Activated T-cell treated with anti-CD3 and anti-CD28 coated beads for 48 hours (primary cell): ENCODE results near the gene MOB3B.
"Not testable (repeated sequence)": the region's sequence is repeated elsewhere in the genome, so short reads cannot be mapped to it uniquely, and the experiment has no call there.

Source experiments
- DNase-seq: peaks from one replicate; pipeline ENCODE4 v3.0.0-alpha.2; 2020; ENCODE audit warnings: low read depth

Gene MOB3B

DNA sequence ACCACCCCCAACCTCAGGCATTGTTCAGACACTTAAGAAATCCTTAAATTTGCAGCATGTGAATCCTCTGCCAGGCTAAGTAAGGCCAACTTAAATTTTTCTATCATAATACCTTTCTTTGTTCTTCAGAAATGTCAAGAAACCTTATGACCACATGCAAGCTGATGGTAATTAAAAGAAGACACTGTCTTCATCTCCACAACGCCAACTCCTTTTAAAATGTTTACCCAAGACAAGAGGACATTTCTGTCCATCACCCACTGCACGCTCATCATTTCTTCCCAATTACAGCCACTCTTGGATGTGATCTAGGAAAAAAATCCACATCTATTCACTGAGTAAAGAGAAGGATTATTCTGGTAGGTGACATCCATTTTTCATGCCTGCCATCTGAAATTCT lies 11.6 kb downstream of the MOB3B start:
- DNase-seq: no peak

DNA sequence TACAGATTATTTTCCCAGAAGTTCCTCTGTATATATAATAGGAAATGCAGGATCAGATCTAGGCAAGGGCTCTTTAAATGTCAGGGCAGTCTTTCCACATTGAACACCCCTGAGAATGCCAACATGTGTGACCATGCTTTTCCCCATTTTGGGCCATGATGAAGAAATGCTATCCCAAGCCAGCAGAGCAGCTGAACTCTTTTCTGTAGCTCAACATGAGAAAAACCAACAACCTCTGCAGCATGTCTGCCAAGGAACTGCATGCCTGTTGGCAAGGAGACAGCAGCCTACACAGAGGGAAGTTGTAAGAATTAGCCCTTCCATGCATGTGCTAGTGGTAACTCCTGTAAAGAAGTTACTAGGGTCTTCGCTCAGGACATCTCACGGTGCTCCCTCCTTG lies 15.1 kb downstream of the MOB3B start:
- no peak for DNase-seq

DNA sequence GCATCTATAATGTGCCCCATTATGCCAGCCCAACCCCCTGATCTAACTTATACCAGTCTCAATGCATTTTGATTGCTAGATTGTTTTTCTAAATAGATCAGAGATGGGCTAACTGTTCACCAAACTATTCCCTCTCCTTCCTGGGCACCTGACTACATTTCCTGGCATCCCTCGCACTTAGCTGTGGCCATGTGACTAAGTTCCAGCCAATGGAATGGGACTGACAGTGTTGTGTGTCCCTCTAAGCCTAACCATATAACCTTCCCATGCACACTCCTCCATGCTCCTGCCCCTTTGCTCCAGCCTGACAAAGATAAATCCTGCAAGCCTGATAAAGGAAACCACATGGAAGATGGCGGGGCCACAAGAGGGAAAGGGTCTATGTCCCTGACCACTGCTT lies 17.8 kb downstream of the MOB3B start:
- no peak for DNase-seq

DNA sequence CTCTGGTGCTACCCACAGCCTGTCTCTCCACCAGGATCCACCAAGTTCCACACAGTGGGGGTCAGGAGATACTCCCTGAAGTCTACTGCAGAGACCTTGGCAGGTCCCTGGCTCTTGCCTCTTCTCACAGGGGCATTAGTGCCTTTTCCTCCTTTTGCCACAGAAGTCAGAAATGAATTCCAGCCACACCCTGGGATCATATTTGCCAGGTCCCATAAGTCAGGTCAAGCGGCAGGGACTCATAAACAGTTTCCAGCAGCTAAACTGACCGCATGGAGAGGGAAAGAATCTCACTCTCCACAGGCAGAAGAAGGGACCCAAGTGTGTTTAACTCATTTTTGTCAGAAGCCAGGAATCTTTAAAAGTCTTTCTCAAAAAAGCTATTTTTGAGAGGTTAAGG lies 18.8 kb downstream of the MOB3B start:
- DNase-seq: no peak

DNA sequence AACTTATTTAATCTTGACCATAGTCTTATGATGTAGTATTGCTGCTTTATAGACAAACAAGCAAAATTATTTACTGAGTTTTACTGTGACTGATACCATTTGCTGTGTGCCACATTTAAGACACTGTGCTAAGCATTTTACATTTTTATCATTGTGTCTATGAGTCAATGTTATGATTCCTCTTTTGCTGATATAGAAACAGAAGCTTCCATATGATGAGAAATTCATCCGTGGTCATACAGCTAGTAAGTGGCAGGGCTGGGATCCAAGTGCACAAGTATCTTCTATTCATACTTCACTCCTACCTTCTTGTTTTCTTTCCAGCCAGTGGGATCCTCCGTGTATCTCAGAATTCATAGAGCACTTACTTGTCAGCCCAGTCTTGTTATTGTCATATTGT lies 22.6 kb downstream of the MOB3B start:
- no peak for DNase-seq

DNA sequence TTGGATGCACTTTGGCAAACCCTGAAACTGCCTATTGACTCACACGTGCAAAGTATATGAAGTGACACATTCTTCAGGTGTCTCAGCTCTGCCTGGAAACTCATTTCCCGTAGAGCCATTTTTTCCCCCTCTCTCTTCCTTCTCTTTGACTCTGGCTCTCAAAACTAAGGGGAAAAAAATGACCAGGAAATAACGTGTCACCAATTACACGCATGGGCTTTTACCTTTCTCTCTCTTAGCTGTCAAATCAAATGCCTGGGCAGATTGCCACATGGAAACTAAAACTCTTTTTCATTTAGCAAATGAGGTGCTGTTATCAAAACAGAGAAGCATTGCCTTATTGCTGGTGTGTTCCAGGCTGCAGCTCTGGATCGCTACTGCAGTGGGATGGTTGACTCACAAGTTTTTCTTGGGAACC lies 23.9 kb downstream of the MOB3B start:
- no peak for DNase-seq

DNA sequence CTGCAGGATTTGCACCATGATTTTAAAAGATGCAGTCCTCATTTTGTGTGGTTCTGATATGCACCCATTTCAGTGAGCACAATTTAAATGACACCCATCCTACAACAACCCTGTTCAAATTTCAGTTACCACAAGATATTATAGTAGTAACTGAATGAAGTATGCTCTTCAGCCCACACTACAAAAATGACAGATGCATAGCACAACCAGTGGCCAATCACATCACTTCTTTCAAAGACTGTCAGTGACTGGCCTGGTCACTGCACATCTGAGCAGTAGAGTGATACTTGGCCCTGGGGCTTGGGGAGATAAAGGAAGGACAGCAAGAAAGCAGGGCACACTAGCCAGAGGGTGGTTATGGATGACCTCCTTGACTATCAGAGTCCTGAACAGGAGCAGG lies 25.4 kb downstream of the MOB3B start:
- no peak for DNase-seq

DNA sequence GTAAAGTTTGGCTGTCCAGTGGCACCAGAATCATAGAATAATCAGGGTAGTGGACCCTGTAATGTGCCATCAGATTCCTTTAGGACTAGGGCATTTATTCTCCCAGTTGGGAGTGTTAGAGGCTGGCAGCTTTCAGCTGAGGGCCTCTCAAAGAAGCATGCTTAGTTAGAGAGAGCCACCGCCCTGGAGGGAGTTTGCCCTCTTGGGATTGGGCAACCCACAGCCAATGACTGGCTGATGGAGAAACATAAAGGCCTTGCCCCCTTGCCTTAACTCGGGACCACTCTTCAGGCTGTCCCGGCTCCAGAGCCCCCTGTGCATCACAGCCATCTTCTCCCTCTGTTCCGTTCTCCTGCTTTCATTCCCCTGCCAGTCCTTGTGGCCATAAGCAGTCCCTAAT lies 26.0 kb downstream of the MOB3B start:
- no peak for DNase-seq

DNA sequence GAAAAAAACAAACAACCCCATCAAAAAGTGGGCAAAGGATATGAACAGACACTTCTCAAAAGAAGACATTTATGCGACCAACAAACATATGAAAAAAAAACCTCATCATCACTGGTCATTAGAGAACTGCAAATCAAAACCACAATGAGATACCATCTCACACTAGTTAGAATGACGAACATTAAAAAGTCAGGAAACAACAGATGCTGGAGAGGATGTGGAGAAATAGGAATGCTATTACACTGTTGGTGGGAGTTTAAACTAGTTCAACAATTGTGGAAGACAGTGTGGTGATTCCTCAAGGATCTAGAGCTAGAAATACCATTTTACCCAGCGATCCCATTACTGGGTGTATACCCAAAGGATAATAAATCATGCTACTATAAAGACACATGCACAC lies 28.7 kb downstream of the MOB3B start:
- not testable (repeated sequence) for DNase-seq

DNA sequence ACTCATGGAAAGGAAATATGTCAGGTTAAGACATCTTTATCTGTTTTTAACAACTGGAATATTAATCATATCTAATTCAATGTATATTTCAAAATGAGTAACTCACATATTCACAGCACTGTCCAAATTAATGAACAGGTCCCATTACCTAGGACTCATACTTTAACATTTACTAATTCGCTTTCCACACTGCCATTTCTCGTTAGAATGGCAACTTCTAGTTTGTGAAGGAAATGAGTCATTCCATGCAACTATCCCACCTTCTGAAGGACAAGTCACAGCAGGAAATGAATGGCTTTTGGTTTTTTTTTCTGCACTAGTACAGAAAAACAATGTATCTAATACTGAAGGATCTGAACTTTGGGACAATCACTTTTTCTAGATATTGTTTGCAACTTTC lies 30.2 kb downstream of the MOB3B start:
- no peak for DNase-seq

DNA sequence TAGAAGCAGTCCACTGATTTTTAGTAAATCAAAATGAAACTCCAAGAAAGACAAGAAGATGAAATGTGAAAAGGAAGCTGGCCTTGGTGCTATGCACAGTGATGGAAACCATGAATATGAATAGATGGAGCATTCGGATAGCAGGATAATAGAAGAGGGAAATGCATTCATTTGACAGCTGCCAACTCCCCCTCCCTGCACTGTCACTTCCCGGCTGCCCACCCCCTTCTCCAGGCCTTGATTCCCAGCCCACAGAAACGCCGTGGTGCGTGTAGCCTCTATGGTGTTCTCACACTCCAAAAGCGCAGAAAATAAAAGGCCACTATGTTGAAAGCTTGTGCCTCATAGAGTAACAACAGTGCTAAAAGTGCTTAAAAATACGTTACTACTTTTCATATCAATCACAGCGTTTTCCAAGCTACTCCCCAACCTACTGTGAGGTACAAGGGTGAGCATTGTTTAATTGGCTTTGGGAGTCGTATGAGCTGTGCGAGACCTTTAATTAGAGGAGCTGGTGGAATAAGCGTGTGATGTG lies 31.7 kb downstream of the MOB3B start:
- DNase-seq: no peak

DNA sequence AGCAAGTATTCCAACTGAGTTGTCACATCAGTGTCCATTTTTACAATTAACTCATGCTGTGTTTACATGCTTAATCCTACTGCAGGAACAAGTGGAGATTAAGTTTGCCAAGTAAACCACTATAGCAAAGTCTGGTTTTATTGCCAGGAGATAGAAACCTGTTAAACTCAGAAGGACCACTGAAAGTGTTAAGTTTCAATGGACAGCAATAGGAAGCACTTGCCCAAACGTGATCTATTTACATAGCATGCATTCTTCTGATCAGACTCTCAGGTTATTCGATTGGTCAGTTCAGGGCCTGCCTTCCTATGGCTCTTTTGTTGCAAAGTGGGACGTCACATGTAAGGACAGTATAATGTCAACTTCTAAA lies 33.5 kb downstream of the MOB3B start:
- no peak for DNase-seq

DNA sequence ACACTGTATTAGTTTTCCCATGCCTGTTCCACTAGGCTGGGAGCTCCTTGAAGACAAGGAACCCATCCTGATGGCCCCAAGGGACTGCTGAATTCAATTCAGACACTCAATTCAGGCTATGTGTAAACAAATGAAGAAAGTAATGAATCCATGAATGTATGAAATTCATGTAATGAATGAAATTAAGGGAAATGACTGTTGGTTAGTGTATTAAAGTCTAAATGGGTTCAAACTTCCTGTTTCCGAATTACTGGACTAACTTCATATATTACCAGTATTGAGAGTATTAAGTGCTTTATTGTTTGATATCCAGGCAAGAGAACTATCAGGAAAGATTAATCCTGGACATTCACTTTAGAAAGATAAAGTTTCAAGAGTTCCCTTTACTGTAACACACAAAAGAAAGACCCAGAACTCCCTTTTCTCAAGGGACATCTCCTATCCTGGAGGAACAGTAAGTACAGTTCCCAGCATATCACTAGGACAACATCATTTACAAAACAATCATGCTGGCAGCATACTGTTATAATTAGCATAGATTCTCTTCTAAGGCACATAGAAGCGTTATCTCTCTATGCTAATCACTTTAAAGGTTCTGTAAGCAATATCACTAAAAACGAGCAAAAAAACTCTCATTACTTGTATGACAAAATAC lies 34.0 kb downstream of the MOB3B start:
- no peak for DNase-seq

DNA sequence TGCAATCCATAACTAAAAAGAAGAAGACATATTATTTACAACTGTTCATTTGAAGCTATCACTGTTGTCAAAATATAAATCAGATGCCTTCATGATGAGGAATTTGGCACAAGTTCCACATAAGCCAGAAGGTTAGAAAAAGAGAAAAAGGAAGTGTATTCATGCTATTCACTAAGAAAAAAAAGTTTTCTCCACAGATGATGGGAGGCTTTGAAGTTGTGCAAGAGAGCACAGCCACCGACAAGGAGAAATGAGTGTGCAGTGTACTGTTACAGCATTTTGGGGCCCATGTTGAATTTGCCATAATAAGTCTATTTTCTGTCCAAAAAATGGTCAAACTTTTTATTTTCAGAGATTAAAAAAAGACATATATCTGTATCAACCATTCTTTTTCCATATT lies 38.5 kb downstream of the MOB3B start:
- DNase-seq: no peak

DNA sequence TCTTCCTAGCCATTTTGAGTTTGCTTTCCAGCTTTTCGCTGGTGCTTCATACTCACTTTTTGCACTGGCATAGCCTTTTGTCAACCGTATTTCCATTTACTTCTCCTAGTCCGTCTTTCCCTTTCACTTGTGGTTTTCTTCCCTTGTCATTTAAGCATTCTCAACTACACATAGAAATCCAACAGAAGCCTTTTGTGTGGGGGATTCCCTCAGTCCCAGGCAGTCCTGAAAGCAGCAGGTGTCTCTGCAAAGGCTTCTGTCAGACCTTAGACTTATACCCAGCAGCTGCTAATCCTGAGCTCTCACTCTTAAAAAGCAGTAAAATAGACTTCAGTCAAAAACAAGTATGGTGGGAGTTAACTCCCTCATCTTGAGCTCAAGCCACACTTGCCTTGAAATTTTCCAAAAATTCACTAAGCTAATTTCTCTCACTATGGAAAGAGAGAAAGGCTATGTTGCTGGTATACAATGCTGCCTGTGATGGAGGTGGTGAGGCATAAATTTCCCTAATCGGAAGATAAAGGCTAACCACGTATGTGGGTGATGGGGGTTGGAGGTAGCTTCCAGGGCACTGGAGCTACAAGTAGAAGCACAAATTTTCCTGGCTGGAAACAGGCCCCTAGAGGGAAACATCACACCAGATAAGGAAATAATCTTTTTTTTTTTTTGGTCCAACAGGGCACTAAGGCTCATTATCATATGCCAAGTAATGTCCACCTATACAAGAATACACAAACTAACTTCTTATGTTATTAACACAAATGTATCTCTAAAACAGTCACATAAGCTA lies 40.3 kb downstream of the MOB3B start:
- no peak for DNase-seq

DNA sequence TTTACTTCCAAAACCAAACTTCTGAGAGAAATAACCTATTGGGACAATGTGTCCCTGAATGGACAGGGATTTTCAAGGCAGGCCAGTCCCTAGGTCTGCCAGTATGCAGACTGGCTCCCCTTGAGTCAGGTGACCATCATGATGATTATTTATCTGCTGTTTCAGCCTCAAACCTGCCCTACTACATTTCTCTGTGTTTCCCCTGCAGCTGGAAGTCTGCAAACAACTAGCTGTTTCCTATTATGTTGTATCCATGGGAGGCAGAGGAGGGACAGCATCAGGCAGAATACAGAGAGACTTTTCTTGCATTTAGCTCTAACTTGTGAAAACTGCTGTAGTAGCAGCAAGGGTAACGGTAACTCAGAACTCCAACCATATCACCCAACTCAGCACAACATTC lies 41.7 kb downstream of the MOB3B start:
- no peak for DNase-seq

DNA sequence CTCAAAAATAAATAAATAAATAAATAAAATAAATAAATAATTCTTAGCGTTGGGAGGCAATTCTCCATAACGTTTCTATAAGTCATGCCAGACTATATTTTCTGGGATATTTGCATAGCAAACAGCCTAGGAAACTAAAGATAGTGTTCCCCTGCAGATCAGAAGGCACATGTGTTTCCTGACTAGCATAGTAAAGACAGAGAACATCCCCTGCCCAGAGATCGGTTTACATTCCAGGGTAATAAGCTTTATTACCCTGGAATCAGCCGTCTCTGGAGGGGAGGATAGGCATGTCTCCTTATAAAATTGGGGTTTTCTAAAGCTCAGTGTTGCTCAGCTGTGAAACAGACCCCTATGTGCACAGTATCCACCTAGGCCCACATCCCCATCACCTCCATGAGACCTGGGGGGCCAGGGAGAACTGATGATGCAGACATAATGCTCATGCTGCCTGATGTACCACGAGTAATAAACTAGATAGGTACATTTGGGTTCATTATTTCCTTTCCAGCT lies 42.4 kb downstream of the MOB3B start:
- no peak for DNase-seq

DNA sequence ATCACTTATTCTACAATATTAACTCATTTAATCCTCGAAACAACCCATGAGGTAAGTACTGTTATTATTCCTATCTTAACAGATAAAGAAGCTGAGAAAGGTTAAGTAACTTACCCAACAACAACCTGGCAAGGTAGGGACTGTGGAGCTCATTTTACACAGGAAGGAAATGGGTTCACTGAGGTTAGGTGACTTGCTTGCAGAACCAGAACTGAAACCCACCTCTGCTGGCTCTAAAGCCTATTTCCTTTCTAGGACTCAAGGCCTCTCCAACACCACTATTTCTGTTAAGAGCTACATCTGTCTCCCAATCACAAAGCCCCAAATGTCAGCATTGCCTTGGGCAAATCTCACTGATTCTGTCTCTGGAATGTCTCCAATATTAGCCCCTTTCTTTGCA lies 44.5 kb downstream of the MOB3B start:
- DNase-seq: no peak

DNA sequence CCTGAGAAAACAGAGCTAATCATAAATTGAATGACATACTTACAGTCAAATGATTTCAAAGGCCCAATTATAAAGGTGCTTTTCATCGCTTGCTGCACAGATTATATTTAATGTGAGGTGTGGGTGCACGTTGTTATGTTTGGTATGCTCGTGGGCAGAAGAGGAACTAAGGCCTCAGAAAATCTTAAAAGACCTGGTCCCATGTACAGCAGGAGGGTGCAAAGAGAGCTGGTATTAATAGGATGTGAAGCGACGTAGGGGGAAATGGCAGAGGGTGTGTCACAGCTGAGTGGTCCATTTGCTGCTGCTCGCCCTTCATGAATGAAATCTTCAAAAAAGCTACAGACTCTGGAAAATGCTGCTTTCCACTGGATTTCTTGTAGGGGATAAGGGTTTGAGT lies 46.0 kb downstream of the MOB3B start:
- DNase-seq: no peak

DNA sequence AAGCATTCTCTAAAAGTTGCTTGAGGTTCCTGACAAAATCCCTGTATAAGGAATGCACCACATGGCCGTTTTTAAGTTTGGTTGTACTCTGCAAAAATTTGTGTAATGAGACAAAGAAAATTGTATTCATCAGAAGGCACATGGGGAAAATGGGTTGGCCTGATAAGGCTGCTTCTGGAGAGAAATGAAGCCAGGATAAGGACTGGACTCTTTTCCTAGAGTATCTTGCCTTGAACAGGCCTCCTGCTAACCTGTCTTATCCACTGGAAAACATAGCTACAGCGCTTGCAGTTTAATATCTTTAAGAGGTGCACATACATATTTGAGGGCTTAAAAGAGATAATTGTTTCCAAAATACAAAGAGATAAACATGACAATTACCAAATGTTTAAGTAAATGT lies 46.9 kb downstream of the MOB3B start:
- DNase-seq: no peak

DNA sequence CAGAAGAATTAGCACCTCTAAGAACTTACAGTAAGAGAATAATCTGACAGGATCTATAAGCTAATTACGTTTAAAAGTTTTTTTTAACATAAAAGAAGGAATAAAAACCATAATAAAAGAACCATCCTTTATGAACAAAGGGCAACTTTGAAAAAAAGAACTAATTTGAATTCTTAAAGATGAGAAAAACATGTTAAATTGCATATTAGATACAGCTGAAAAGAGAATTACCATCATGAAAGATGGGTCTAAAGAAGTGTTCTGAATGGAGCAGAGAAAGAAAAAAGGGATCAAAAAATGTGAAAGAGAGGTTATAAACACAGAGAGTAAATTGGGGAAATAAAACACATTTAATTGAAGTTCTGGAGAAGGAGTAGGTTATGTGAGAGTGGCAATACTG lies 51.3 kb downstream of the MOB3B start:
- DNase-seq: no peak

DNA sequence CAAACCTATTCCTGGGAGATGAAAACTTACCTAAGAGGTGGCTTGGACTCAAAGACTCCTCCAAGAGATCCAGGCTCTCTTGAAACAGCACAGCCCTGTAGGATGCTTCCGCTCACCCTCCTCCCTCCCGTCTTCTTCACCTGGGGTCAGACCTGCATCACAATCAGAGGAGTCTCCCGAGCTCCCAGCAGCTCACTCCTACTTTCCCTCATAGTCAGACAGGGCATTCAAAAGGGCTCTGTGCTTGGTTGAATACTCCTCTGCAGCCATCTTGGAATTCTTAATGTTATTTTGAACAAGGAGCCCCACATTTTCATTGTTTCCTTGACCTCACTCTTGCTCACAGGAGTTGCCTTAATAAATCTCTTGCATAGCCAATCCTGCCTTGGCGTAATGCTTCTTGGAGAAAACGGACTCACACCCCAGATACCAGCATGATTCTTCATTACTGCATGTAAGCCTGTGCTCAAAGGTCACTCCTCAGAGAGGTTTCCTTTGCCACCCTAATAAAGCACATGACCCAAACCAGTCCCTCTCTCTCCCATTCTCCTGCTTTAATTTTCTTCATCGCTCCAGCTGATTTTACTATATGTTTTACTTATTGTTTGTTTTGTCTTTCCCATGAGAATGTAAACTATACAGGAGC lies 52.6 kb downstream of the MOB3B start:
- no peak for DNase-seq

DNA sequence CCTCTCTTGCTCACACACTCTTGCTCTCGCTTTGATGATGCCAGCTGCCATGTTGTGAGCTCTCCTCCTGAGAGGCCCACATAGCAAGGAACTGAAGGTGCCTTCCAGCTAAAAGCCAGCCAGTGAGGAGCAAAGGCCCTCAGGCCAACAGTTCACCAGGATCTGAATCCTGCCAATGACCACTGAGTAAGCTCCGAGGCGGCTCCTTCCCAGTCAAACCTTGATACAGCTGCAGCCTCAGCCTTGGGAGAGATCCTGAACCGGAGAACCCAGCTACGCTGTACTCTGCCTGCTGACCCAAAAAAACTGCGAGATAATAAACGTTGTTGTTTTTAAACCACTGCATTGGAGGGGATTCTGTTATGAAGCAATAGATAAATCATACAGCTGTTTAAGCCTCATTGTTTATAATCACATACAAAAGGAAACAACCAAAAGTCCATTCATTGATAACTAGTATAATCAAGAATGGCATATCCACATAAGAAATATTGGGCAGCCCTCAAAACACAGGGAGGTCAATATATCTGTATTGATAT lies 54.5 kb downstream of the MOB3B start:
- DNase-seq: no peak
